A673 (cell line): ENCODE data around the gene DBF4.

Experiments used
- CTCF ChIP-seq: fragments of 300-800, 200-600 bp; sonication (generic); conservative IDR thresholded peaks from 2 replicates; pipeline ENCODE4 v1.5.1; 2017; ENCODE audit warnings: low read depth, mild to moderate bottlenecking, antibody characterized with exemption, low read length, moderate library complexity, mixed read lengths
- EZH2 ChIP-seq: fragments of 200-600 bp; sonication (generic); IDR thresholded peaks from 2 replicates; pipeline ENCODE4 v1.6.1; 2017; ENCODE audit warnings: borderline replicate concordance, low read depth, mild to moderate bottlenecking, mixed read lengths, antibody characterized with exemption, low read length; ENCODE audit not compliant: poor library complexity, severe bottlenecking

GRCh38 chr7:87935384-87935706, 59.1 kb downstream of the DBF4 start:
- TF ChIP-seq CTCF (no peak), EZH2 (no peak)
